GM12878 (cell line): ENCODE results near the gene SIN3A. TPM values are rescaled to one million over a fixed set of nuclear protein-coding genes. Genes with fewer than 3 reads are reported as not detected.

Source experiments
- ATAC-seq: fragments of 200-7000 bp; cut with Tn5 transposase; 3 replicates; pipeline ENCODE4 v1.9.1; 2020; ENCODE audit warnings: mild to moderate bottlenecking, moderate library complexity
- BruUV-seq: library from RNA; stranded (reverse); fragments of 400-500 nt; replicated peaks from 2 replicates; lab custom pipeline; 2021; lab: Mats Ljungman, UMichigan
- CTCF ChIA-PET: fragments of 300-600 bp; sonication (Branson Sonifier 250); formaldehyde crosslinking; extraction: SDS; loops from one replicate; lab custom pipeline; 2021; ENCODE audit warnings: inconsistent platforms; lab: Yijun Ruan, JAX
- POLR2A ChIA-PET: fragments of 350-600 bp; formaldehyde crosslinking; extraction: SDS; loops from one replicate; lab custom pipeline; 2021; ENCODE audit warnings: inconsistent platforms; lab: Charles Lee
- RAD21 ChIA-PET: fragments of 300-600 bp; sonication (Branson Sonifier 250); formaldehyde crosslinking; loops from one replicate; lab custom pipeline; 2023; ENCODE audit warnings: antibody characterized with exemption; ENCODE audit not compliant: unreplicated experiment; lab: Charles Lee
- SMC1A ChIA-PET: fragments of 300-600 bp; sonication (Branson Sonifier 250); formaldehyde crosslinking; loops from one replicate; lab custom pipeline; 2023; ENCODE audit not compliant: unreplicated experiment, uncharacterized antibody; lab: Charles Lee
- DNase-seq: peaks from one replicate; pipeline ENCODE4 v3.0.0-alpha.2; 2011; ENCODE audit warnings: low read depth, low spot score
- FAIRE-seq: peaks from 3 replicates; lab custom pipeline; 2011; peaks lifted over from hg19 to GRCh38; lab: Jason Lieb, UNC
- H2AFZ ChIP-seq: 2 replicates; pipeline ENCODE4 v1.6.0; 2011; ENCODE audit warnings: low read depth, low read length, control low read depth; ENCODE audit not compliant: control insufficient read depth
- H3K27ac ChIP-seq: 2 replicates; pipeline ENCODE4 v1.5.1; 2011; ENCODE audit warnings: control low read depth; ENCODE audit not compliant: control insufficient read depth, insufficient read depth
- H3K27me3 ChIP-seq, 2 experiments: replicated peaks in 1 of 2; 2 replicates each; pipeline versions ENCODE4 v1.6.0 to v1.6.1; 2011; ENCODE audit warnings: low read length in 1 of 2; ENCODE audit not compliant: control insufficient read depth in 2 of 2, insufficient read depth in 2 of 2
- H3K36me3 ChIP-seq, 2 experiments: 2 replicates each; pipeline ENCODE4 v1.5.1; 2011; ENCODE audit warnings: low read length in 1 of 2; ENCODE audit not compliant: control insufficient read depth in 2 of 2, insufficient read depth in 2 of 2
- H3K4me1 ChIP-seq: 2 replicates; pipeline ENCODE4 v1.6.1; 2011; ENCODE audit warnings: mild to moderate bottlenecking, low read length, moderate library complexity, mixed read lengths; ENCODE audit not compliant: control insufficient read depth, insufficient read depth
- H3K4me2 ChIP-seq: 2 replicates; pipeline ENCODE4 v1.6.0; 2011; ENCODE audit warnings: control low read depth; ENCODE audit not compliant: control insufficient read depth, insufficient read depth
- H3K4me3 ChIP-seq: fragments of 200-600 bp; sonication (generic); 2 replicates; pipeline ENCODE4 v1.5.1; 2016
- H3K79me2 ChIP-seq: 2 replicates; pipeline ENCODE4 v1.6.0; 2011; ENCODE audit warnings: low read length; ENCODE audit not compliant: control insufficient read depth, insufficient read depth
- H3K9ac ChIP-seq: 2 replicates; pipeline ENCODE4 v1.8.0; 2011; ENCODE audit warnings: low read length, control low read depth, mixed read lengths; ENCODE audit not compliant: control insufficient read depth, insufficient read depth
- H3K9me3 ChIP-seq: replicated peaks from 3 replicates; pipeline ENCODE4 v1.5.1; 2011; ENCODE audit warnings: mild to moderate bottlenecking, low read length; ENCODE audit not compliant: control insufficient read depth, insufficient read depth
- H4K20me1 ChIP-seq: 2 replicates; pipeline ENCODE4 v1.6.0; 2011; ENCODE audit not compliant: control insufficient read depth, insufficient read depth
- BRCA1 ChIP-seq: IDR thresholded peaks from 2 replicates; pipeline ENCODE4 v1.6.1; 2011; ENCODE audit warnings: low read depth, low read length, improper control_type of control experiment
- CUX1 ChIP-seq: IDR thresholded peaks from 2 replicates; pipeline ENCODE4 v1.6.1; 2012; ENCODE audit warnings: improper control_type of control experiment, low read depth, low read length; ENCODE audit not compliant: insufficient replicate concordance
- FOS ChIP-seq: IDR thresholded peaks from 3 replicates; pipeline ENCODE4 v1.6.1; 2011; ENCODE audit warnings: borderline replicate concordance; ENCODE audit not compliant: insufficient read length; ENCODE audit errors: extremely low read depth
- FOXK2 ChIP-seq: fragments of 450-650 bp; IDR thresholded peaks from 2 replicates; pipeline ENCODE4 v1.6.1; 2017; ENCODE audit warnings: mild to moderate bottlenecking, moderate library complexity
- HDGF ChIP-seq: fragments of 450-650 bp; IDR thresholded peaks from 2 replicates; pipeline ENCODE4 v1.6.1; 2016; ENCODE audit warnings: antibody characterized with exemption
- IRF4 ChIP-seq: IDR thresholded peaks from 2 replicates; pipeline ENCODE4 v1.6.1; 2011; ENCODE audit warnings: low read depth, low read length
- JUND ChIP-seq: IDR thresholded peaks from 2 replicates; pipeline ENCODE4 v1.6.1; 2012; ENCODE audit warnings: low read depth, mild to moderate bottlenecking, low read length, improper control_type of control experiment, moderate library complexity
- MYB ChIP-seq: fragments of 150-350 bp; IDR thresholded peaks from 2 replicates; pipeline ENCODE4 v1.6.1; 2014; ENCODE audit warnings: mild to moderate bottlenecking, low read depth, low read length, borderline replicate concordance
- MYC ChIP-seq: IDR thresholded peaks from 2 replicates; pipeline ENCODE4 v1.6.1; 2011; ENCODE audit warnings: mild to moderate bottlenecking, low read length, moderate library complexity, inconsistent platforms; ENCODE audit not compliant: insufficient read depth, insufficient replicate concordance, insufficient read length, severe bottlenecking
- NR2F1 ChIP-seq: fragments of 450-650 bp; conservative IDR thresholded peaks from 2 replicates; pipeline ENCODE4 v1.6.1; 2017; ENCODE audit warnings: mild to moderate bottlenecking
- PAX5 ChIP-seq: IDR thresholded peaks from 2 replicates; pipeline ENCODE4 v1.6.1; 2011; ENCODE audit warnings: low read depth, low read length, borderline replicate concordance
- POLR2AphosphoS5 ChIP-seq: IDR thresholded peaks from 2 replicates; pipeline ENCODE4 v1.6.1; 2011; ENCODE audit warnings: mild to moderate bottlenecking, low read length, inconsistent platforms
- RBBP5 ChIP-seq: fragments of 200-600 bp; sonication (generic); conservative IDR thresholded peaks from 2 replicates; pipeline ENCODE4 v1.6.1; 2016
- SMC3 ChIP-seq: IDR thresholded peaks from 2 replicates; pipeline ENCODE4 v1.6.1; 2011; ENCODE audit warnings: low read length, improper control_type of control experiment, borderline replicate concordance
- ZBTB11 ChIP-seq: fragments of 450-650 bp; formaldehyde crosslinking; IDR thresholded peaks from 2 replicates; pipeline ENCODE4 v1.5.0; 2022; ENCODE audit warnings: mild to moderate bottlenecking, missing genetic modification characterization
- ZZZ3 ChIP-seq: IDR thresholded peaks from 2 replicates; pipeline ENCODE4 v1.6.1; 2011; ENCODE audit warnings: low read depth; ENCODE audit not compliant: control insufficient read depth, insufficient read length
- WGBS: methylation state at CpG from one replicate; pipeline ENCODE4 v1.1.6; 2016; ENCODE audit warnings: low lambda C conversion rate; ENCODE audit not compliant: insufficient replicate concordance, insufficient coverage; ENCODE audit errors: missing lambda C conversion rate; 5-methylcytosine and 5-hydroxymethylcytosine counted together
- in situ Hi-C: fragments of 300-500 bp; cut with MboI; formaldehyde crosslinking; loops from 9 replicates; pipeline ENCODE4 v1.14.3; 2018; ENCODE audit warnings: mixed read lengths
- intact Hi-C: fragments of 100-400 bp; cut with micrococcal nuclease; formaldehyde crosslinking; loops from one replicate; pipeline ENCODE4 v1.14.2; 2022; ENCODE audit not compliant: unreplicated experiment
- polyA plus RNA-seq, 11 experiments: library from polyadenylated mRNA; depleted of rRNA in 4 of 11; unstranded in 6 of 11; stranded (reverse) in 5 of 11; fragments of >200 nt; fragmentation: Nextera tagmentation in 4 of 11; fragmentation: Illumina TruSeq in 1 of 11; extraction: Ambion mirVana in 4 of 11; extraction: Trizol in 1 of 11; gene quantifications; 1 replicate in 1 of 11; 2 replicates in 10 of 11; pipeline versions ENCODE4 v1.2.1 to v1.2.3, GENCODE V29; 2011 to 2016; ENCODE audit warnings: inconsistent platforms in 2 of 11, missing spikeins in 2 of 11, low read depth in 1 of 11
- total RNA-seq, 4 experiments: library from RNA; depleted of rRNA in 3 of 4; stranded (reverse); fragments of >200 nt in 3 of 4; fragmentation: Illumina TruSeq in 1 of 4; extraction: Trizol in 1 of 4; gene quantifications; 2 replicates each; pipeline versions ENCODE4 v1.2.1 to v1.2.3, GENCODE V29; 2013 to 2021

Gene SIN3A
- total and polyA plus RNA-seq, 10 of the 15 experiments (the other 5 are each of a cell fraction or from before 2014, with no cell fraction given), result 6.4 to 62.2 (median 29.2) TPM

- no peak for FAIRE-seq
- Histone ChIP-seq H3K4me1 (peaks cover 5% of the 10 kb centered on the region), H3K9ac (peak overlapping the region; percentile 89), H3K27ac (peak overlapping the region; percentile 79), H2AFZ (peak overlapping the region; percentile 98), H4K20me1 (no peaks in the 10 kb centered on the region), H3K4me3 (peak overlapping the region; percentile 76), H3K9me3 (no peaks in the 10 kb centered on the region), H3K4me2 (peak overlapping the region; percentile 91), H3K79me2 (peaks cover 18% of the 10 kb centered on the region), H3K27me3 (no peaks in the 10 kb centered on the region), H3K36me3 (no peaks in the 10 kb centered on the region)
- ChIA-PET CTCF (interaction anchor here (0.6 to 6.1 kb wide), 6 partner anchors 15 to 1758 kb away, joined by 3 to 63 read pairs (median 5); partner anchors contain the start of genes IMP3 and MAN2C1), SMC1A (interaction anchor here (0.6 to 3.1 kb wide), 9 partner anchors 29 to 538 kb away, joined by 3 to 15 read pairs (median 3); partner anchors contain the start of genes IMP3 and MAN2C1), RAD21 (interaction anchor here (0.6 to 7.3 kb wide), 9 partner anchors 18 to 283 kb away, joined by 3 to 113 read pairs (median 9); partner anchors contain the start of genes IMP3, MAN2C1, PTPN9 and SNUPN), POLR2A (interaction anchor here (0.6 to 7.2 kb wide), 10 partner anchors 12 to 603 kb away, joined by 3 to 110 read pairs (median 5); partner anchors contain the start of genes IMP3, MAN2C1, PTPN9 and SNUPN)
- no peak for ATAC-seq
- in situ Hi-C loops, result loop anchor here (5.0 kb wide), 1 partner anchor 166 kb away; no protein-coding TSS in a partner anchor
- intact Hi-C loops, result loop anchor here (2.0 kb wide), 1 partner anchor 185 kb away; the partner anchor contains the start of gene IMP3
- no TSS peak for BruUV-seq
- peak; percentile 20 for DNase-seq
- WGBS, result 4% methylated on average over 24 of the region's 24 CpGs
- TF ChIP-seq POLR2AphosphoS5 (peak; percentile 73; the same call in 1 of the 2 replicates), MYB (no peak), NR2F1 (no peak), FOXK2 (no peak), ZBTB11 (no peak), IRF4 (no peak), ZZZ3 (no peak), CUX1 (no peak), PAX5 (no peak), SMC3 (no peak), RBBP5 (no peak), JUND (no peak), HDGF (no peak), MYC (no peak), FOS (no peak), BRCA1 (no peak)
Observed at GRCh38 chr15:75455982-75456531, 4.6 kb upstream of the SIN3A start.
